ENCODE data around the gene LRRK1.

The LRRK1 gene

GRCh38 chr15:101100593-101101442 is 181.7 kb downstream of the LRRK1 start:
- DNase-seq, result no peak

- no peak for DNase-seq
These were observed 182.5 kb downstream of the LRRK1 start for GRCh38 chr15:101101676-101102075.

GRCh38 chr15:101102746-101103145 is 183.6 kb downstream of the LRRK1 start:
- DNase-seq, result no peak

- no peak for DNase-seq
These were observed 184.4 kb downstream of the LRRK1 start for GRCh38 chr15:101103598-101103997.

GRCh38 chr15:101104141-101104540 is 185.0 kb downstream of the LRRK1 start:
- no peak for DNase-seq

GRCh38 chr15:101105059-101105891 is 186.1 kb downstream of the LRRK1 start:
- no peak for DNase-seq

- no peak for DNase-seq
These were observed 187.9 kb downstream of the LRRK1 start for GRCh38 chr15:101107101-101107500.

GRCh38 chr15:101107625-101108460 is 188.7 kb downstream of the LRRK1 start:
- no peak for DNase-seq

- DNase-seq, result no peak
These were observed 189.3 kb downstream of the LRRK1 start for GRCh38 chr15:101108461-101108775.

GRCh38 chr15:101108791-101109190 is 189.6 kb downstream of the LRRK1 start:
- DNase-seq, result no peak

GRCh38 chr15:101110681-101111569 is 191.8 kb downstream of the LRRK1 start:
- no peak for DNase-seq

- no peak for DNase-seq
These were observed 192.6 kb downstream of the LRRK1 start for GRCh38 chr15:101111570-101112262.

GRCh38 chr15:101112336-101113113 is 193.4 kb downstream of the LRRK1 start:
- DNase-seq, result no peak

GRCh38 chr15:101113114-101114005 is 194.2 kb downstream of the LRRK1 start:
- DNase-seq, result no peak

- no peak for DNase-seq
These were observed 195.0 kb downstream of the LRRK1 start for GRCh38 chr15:101114166-101114565.

GRCh38 chr15:101114610-101115009 is 195.5 kb downstream of the LRRK1 start:
- no peak for DNase-seq

GRCh38 chr15:101115393-101115785 is 196.2 kb downstream of the LRRK1 start:
- DNase-seq, result no peak

- DNase-seq, result no peak
These were observed 196.9 kb downstream of the LRRK1 start for GRCh38 chr15:101115786-101116680.

- DNase-seq, result no peak
These were observed 197.5 kb downstream of the LRRK1 start for GRCh38 chr15:101116681-101116976.

Data from CD4-positive, alpha-beta T cell treated with Interleukin-4 for 1 hour (primary cell).